Liver (tissue), 9 donors: ENCODE data around the gene YEATS2. TPM values are rescaled to one million over a fixed set of nuclear protein-coding genes. Genes with fewer than 3 reads are reported as not detected.

Source experiments
- DNase-seq: peaks from one replicate; pipeline ENCODE4 v3.0.0-alpha.2; 2017; ENCODE audit warnings: low spot score
- H3K27ac ChIP-seq, 2 donors: one replicate each; pipeline ENCODE4 v1.7.0; 2013; ENCODE audit warnings: inconsistent platforms in 2 of 2, low read length in 2 of 2, control low read depth in 1 of 2, low read depth in 1 of 2, mild to moderate bottlenecking in 1 of 2
- H3K27me3 ChIP-seq, 4 donors: one replicate each; pipeline versions ENCODE4 v1.6.1 to v1.7.0; 2013; ENCODE audit warnings: low read length in 3 of 4, inconsistent platforms in 1 of 4, mild to moderate bottlenecking in 1 of 4, moderate library complexity in 1 of 4; ENCODE audit not compliant: control insufficient read depth in 4 of 4, insufficient read depth in 4 of 4
- H3K36me3 ChIP-seq, 4 donors: one replicate each; pipeline versions ENCODE4 v1.6.1 to v1.7.0; 2013; ENCODE audit warnings: low read length in 3 of 4, mild to moderate bottlenecking in 3 of 4, low read depth in 1 of 4, moderate library complexity in 1 of 4; ENCODE audit not compliant: control insufficient read depth in 4 of 4, insufficient read depth in 3 of 4
- H3K4me1 ChIP-seq, 4 donors: one replicate each; pipeline versions ENCODE4 v1.6.1 to v1.7.0; 2013; ENCODE audit warnings: low read length in 3 of 4, mild to moderate bottlenecking in 3 of 4, moderate library complexity in 1 of 4; ENCODE audit not compliant: control insufficient read depth in 4 of 4, insufficient read depth in 4 of 4
- H3K4me3 ChIP-seq, 3 donors: one replicate each; pipeline versions ENCODE4 v1.6.1 to v1.7.0; 2013; ENCODE audit warnings: low read length in 3 of 3, control low read depth in 1 of 3, low read depth in 1 of 3, mild to moderate bottlenecking in 1 of 3
- H3K9ac ChIP-seq, 2 donors: one replicate each; pipeline ENCODE4 v1.7.0; 2013; ENCODE audit warnings: low read length in 2 of 2, mild to moderate bottlenecking in 2 of 2, moderate library complexity in 2 of 2, control low read depth in 1 of 2, low read depth in 1 of 2
- H3K9me3 ChIP-seq, 4 donors: one replicate each; pipeline versions ENCODE4 v1.6.1 to v1.7.0; 2013; ENCODE audit warnings: low read length in 3 of 4; ENCODE audit not compliant: control insufficient read depth in 4 of 4
- ATF3 ChIP-seq: IDR thresholded peaks from 2 replicates; pipeline ENCODE4 v1.6.1; 2016; ENCODE audit warnings: antibody characterized with exemption
- EGR1 ChIP-seq, 2 donors: IDR thresholded peaks; 2 replicates each; pipeline ENCODE4 v1.6.1; 2016 to 2018; ENCODE audit warnings: antibody characterized with exemption in 2 of 2, low read depth in 2 of 2
- FOXA1 ChIP-seq: IDR thresholded peaks from 2 replicates; pipeline ENCODE4 v1.6.1; 2016; ENCODE audit warnings: antibody characterized with exemption
- FOXA2 ChIP-seq: IDR thresholded peaks from 2 replicates; pipeline ENCODE4 v1.6.1; 2016; ENCODE audit warnings: antibody characterized with exemption
- HNF4A ChIP-seq, 2 donors: conservative IDR thresholded peaks; 2 replicates each; pipeline ENCODE4 v1.6.1; 2016; ENCODE audit warnings: antibody characterized with exemption in 2 of 2, mild to moderate bottlenecking in 2 of 2
- HNF4G ChIP-seq: IDR thresholded peaks from 2 replicates; pipeline ENCODE4 v1.6.1; 2016; ENCODE audit warnings: antibody characterized with exemption
- JUND ChIP-seq, 2 donors: IDR thresholded peaks; 2 replicates each; pipeline ENCODE4 v1.6.1; 2016; ENCODE audit warnings: antibody characterized with exemption in 2 of 2
- NR2F2 ChIP-seq: IDR thresholded peaks from 2 replicates; pipeline ENCODE4 v1.6.1; 2016; ENCODE audit warnings: antibody characterized with exemption
- RAD21 ChIP-seq, 2 donors: IDR thresholded peaks; 2 replicates each; pipeline ENCODE4 v1.6.1; 2016; ENCODE audit warnings: antibody characterized with exemption in 2 of 2, mild to moderate bottlenecking in 2 of 2
- REST ChIP-seq: IDR thresholded peaks from 2 replicates; pipeline ENCODE4 v1.6.1; 2016; ENCODE audit warnings: antibody characterized with exemption, mild to moderate bottlenecking
- RXRA ChIP-seq, 2 donors: IDR thresholded peaks; 2 replicates each; pipeline ENCODE4 v1.6.1; 2017 to 2018; ENCODE audit warnings: antibody characterized with exemption in 2 of 2, mild to moderate bottlenecking in 1 of 2
- SP1 ChIP-seq: IDR thresholded peaks from 2 replicates; pipeline ENCODE4 v1.6.1; 2018; ENCODE audit warnings: antibody characterized with exemption, mild to moderate bottlenecking
- TAF1 ChIP-seq: conservative IDR thresholded peaks from 2 replicates; pipeline ENCODE4 v1.6.1; 2016; ENCODE audit warnings: antibody characterized with exemption, mild to moderate bottlenecking
- WGBS: extraction: QIAGEN DNeasy Blood & Tissue Kit; methylation state at CpG from one replicate; pipeline ENCODE4 v1.1.7; 2013; 5-methylcytosine and 5-hydroxymethylcytosine counted together
- polyA plus RNA-seq, 2 donors: library from polyadenylated mRNA; stranded (reverse) in 1 of 2; unstranded in 1 of 2; fragments of 200-250 nt in 1 of 2; fragments of >200 nt in 1 of 2; fragmentation: Nextera tagmentation in 1 of 2; extraction: Ambion mirVana in 1 of 2; gene quantifications; one replicate each; pipeline versions ENCODE4 v1.2.1 to v1.2.3, GENCODE V29; 2013 to 2015
- total RNA-seq, 2 donors: library from RNA; depleted of rRNA; stranded (reverse); fragments of >200 nt; gene quantifications; one replicate each; pipeline ENCODE4 v1.2.3, GENCODE V29; 2014
- TF ChIP-seq, protein P1 (sequence below): IDR thresholded peaks from 2 replicates; pipeline ENCODE4 v1.6.1; 2016; ENCODE audit warnings: antibody characterized with exemption
- TF ChIP-seq, protein P2 (sequence below): IDR thresholded peaks from 2 replicates; pipeline ENCODE4 v1.6.1; 2016; ENCODE audit warnings: antibody characterized with exemption
- donor health status: healthy.
- donor health status: healthy.
- donor health status: healthy.
- donor health status: healthy.
- donor health status: healthy.

YEATS2 gene
- total and polyA plus RNA-seq, 4 donors, result 1.5 to 9.4 (median 4.9) TPM

- 91% methylated on average over 9 of the region's 9 CpGs for WGBS
Measured at GRCh38 chr3:183837390-183837789, 139.8 kb downstream of the YEATS2 start.

DNA sequence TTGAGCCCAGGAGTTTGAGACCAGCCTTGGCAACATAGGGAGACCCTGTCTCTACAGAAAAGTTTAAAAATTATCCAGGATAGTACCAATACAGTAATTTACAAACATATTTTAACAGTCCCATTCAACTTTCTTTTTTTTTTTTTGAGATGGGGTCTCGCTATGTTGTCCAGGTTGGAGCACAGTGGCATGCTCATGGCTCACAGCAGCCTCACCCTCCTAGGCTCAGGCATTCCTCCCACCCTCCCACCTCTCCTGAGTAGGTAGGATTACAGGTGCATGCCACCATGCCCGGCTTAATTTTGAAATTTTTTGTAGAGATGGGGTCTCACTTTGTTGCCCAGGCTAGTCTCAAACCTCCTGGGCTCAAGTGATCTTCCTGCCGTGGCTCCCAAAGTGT lies 140.3 kb downstream of the YEATS2 start:
- Histone ChIP-seq H3K36me3 (peaks cover 11 to 61% (median 53%) of the 10 kb centered on the region in 4 donors), H3K27ac (no peak overlapping the region), H3K27me3 (no peaks in the 10 kb centered on the region), H3K4me1 (no peaks in the 10 kb centered on the region), H3K9ac (no peak overlapping the region), H3K4me3 (no peak overlapping the region), H3K9me3 (no peaks in the 10 kb centered on the region)
- over 99% methylated on average over 3 of the region's 3 CpGs for WGBS
- TF ChIP-seq HNF4G, result no peak
- TF ChIP-seq NR2F2, result no peak
- TF ChIP-seq FOXA2, result no peak
- TF ChIP-seq RXRA (IDR thresholded peaks at IDR 0.05), result no peak
- TF ChIP-seq, protein P1, sequence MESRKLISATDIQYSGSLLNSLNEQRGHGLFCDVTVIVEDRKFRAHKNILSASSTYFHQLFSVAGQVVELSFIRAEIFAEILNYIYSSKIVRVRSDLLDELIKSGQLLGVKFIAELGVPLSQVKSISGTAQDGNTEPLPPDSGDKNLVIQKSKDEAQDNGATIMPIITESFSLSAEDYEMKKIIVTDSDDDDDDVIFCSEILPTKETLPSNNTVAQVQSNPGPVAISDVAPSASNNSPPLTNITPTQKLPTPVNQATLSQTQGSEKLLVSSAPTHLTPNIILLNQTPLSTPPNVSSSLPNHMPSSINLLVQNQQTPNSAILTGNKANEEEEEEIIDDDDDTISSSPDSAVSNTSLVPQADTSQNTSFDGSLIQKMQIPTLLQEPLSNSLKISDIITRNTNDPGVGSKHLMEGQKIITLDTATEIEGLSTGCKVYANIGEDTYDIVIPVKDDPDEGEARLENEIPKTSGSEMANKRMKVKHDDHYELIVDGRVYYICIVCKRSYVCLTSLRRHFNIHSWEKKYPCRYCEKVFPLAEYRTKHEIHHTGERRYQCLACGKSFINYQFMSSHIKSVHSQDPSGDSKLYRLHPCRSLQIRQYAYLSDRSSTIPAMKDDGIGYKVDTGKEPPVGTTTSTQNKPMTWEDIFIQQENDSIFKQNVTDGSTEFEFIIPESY, result no peak
- TF ChIP-seq FOXA1, result no peak
- TF ChIP-seq EGR1 (IDR thresholded peaks at IDR 0.05; ENCODE audit: low read depth in 2 of 2), result no peak
- no peak for TF ChIP-seq JUND (IDR thresholded peaks at IDR 0.05)
- TF ChIP-seq ATF3, result no peak
- TF ChIP-seq TAF1, result no peak
- TF ChIP-seq HNF4A (conservative IDR thresholded peaks at IDR 0.05), result no peak
- TF ChIP-seq, protein P2, sequence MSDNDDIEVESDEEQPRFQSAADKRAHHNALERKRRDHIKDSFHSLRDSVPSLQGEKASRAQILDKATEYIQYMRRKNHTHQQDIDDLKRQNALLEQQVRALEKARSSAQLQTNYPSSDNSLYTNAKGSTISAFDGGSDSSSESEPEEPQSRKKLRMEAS, result no peak
- TF ChIP-seq RAD21 (IDR thresholded peaks at IDR 0.05), result no peak
- TF ChIP-seq REST, result no peak
- no peak for TF ChIP-seq SP1
- DNase-seq, result no peak

More at GRCh38 chr3:183837390-183837789, 139.8 kb downstream of the YEATS2 start:
- DNase-seq, result no peak
- Histone ChIP-seq H3K27ac (no peak overlapping the region), H3K9me3 (no peaks in the 10 kb centered on the region), H3K4me3 (no peak overlapping the region), H3K4me1 (no peaks in the 10 kb centered on the region), H3K36me3 (peaks cover 11 to 63% (median 58%) of the 10 kb centered on the region in 4 donors), H3K9ac (no peak overlapping the region), H3K27me3 (no peaks in the 10 kb centered on the region)
- TF ChIP-seq FOXA2 (no peak), HNF4G (no peak), HNF4A (conservative IDR thresholded peaks at IDR 0.05) (no peak), ATF3 (no peak), FOXA1 (no peak)
- TF ChIP-seq, protein P1, result no peak
